ENCODE data around the gene SSTR5.

SSTR5 gene

DNA sequence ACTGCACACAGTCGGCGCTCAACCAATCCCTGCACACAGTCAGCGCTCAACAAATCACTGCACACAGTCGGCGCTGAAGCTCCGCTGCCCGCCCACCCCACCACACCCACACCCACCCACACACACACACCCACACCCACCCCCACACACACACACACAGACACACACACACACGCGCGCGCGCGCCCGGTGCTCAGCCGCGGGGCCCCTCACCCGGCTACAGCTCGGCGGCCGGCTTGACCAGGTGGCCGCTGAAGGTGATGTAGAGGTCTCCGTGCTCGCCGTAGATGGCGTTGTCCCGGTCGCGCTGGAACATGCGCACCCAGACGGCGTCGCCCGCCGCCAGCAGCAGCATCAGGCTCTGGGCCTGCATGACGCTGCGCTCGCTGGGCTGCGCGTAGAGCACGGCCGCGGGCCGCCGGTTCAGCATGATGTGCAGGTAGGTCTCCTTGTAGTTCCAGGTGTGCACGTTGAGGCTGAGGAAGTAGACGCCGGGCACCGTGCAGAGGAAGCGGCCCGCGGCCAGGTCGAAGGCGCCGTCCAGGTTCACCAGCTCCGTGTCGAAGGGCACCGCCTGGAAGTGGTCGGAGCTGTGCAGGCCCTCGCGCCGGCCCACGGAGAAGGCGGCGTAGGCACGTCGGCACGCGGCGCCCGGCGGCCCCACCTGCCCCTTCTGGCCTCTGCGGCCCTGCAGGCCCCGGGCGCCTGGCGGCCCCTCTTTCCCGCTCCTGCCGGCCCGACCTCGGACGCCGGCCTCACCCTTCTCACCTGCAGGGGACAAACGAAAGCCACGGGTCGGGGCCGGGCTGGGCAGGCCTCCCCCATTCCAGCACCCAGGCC lies 21.0 kb downstream of the SSTR5 start:
- DNase-seq, result peak in 2 of 3 experiments; percentile 10 to 39

DNA sequence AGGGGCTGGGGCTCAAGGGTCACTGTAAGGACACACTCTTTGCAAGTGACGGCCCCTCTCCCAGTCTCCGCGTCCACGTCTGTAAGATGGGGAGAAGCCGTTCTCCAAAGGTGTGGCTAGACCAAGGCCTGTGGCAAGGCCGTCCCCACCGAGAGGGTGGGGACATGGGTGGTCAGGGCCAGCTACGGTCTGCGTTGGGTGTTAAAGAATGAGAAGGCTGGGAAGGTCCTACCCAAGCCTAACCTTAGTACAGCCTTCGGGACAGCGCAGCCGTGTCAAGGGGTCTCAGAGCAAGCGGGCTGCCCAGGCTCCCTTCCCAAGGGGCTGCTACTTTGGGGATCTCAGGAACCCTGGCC lies 21.6 kb downstream of the SSTR5 start:
- no peak for DNase-seq

DNA sequence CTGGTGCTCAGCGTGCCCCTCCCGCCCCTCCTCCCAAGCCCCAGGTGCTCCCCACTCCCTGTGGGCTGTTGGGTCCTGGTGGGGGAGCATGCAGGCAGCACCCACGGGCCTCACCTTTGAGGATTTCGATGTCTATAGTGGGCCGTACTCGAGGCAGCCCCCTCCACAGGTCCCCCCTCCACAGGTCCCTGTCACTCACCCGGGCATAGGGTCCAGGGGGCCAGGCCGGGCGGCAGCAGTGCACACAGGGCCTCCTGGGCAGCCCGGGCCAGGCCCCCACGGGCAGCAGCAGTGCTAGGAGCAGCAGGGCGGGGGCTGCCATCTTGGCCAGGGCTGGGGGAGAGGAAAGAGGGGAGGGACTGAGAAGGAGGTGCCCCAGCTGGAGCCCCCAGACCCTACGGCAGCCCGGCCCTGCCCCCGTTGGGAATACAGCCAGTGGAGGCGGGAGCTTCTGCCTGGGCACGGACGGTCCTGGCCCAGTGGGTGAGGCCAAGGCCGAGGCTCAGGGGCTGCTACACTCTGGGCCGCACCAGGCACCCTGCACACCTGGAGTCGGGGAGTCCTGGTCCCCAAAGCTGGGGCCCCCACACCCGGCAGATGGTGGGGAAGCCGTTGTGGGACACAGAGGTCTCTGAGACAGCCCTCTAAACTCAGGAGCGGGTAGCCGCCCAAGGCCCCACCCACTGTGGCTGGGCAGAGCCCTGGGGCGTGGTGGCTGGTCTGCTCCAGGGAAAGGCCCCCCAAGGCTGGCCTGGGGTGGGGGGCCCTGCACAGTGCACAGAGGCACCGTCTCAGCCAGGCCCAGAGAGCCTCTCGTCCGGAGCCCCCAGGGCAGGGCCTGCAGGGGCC lies 22.3 kb downstream of the SSTR5 start:
- DNase-seq, result no peak

DNA sequence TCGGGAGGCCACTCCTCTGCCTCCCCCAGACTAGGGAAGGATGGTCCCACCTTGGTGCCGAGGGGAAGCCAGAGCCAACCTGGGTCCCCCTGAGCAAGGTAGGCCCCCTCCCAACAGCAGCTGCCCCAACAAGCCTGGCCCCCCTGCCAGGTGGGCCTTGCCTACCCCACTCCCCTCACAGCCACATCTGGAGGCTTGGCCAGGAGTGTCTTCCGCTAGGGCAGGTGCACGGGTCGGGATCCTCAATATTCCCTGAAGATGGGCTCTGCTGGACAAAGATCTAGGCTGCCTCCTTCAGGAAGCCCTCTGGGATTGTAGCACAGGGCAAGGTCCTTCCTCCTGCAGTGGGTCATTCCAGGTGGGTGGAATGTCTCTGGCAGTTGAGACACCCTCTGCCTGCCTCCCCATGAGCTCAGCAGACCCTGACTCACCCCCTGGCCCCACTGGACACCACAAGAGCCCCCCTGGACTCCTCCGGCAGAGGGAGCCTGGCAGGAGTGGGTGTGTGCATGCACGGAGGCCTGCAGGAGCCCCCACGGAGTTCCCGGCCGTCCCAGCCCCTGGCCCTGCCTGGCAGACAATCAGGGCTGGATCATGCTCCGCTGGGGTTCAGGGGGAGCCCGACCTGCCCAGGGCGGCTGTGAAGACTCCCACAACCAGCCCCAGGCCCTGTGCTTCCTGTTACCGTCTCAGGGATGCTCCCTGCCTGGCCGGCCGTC lies 23.1 kb downstream of the SSTR5 start:
- DNase-seq, result no peak

DNA sequence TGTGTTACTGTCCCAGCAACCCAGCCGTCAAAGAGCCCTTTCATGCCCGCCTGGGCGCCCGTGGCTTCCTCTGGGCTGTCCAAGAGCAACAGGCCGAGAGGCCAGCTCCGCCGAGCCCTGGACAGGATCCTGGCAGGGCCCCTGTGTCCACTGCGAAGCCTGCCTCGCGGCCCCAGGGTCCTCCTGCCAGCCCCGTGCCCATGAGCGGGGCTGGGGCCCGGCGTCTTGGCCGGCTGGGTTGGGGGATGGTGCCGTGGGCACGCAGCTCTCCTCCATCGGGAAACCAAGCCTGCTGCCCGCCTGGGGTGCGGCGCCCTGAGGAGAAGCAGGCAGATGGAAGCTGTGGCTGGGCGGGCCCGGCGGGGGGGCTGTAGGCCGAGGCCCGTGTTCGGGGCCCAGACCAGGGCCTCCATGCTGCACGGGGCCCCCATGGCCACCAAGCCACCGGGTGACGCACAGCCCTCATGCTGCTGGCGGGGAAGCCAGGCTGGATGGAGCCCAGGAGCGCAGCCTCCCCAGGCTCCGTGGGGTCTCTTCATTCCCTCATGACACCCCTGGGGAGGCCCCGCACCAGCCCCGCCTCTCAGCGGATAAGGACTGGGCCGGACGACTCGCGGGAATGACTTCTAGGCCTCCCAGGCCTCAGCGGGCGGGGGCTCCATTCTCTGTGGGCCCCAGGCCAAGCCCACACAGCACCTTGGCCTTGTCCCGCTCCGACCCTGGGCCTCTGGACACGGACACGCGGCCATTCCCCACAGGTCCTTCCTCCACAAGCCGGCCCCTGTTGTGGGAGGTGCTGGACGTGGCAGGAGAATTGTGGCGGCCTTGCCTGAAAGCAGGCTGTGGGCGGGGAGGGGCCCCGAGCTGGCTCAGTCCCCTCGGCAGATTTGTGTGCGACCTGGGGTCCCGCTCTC lies 23.9 kb downstream of the SSTR5 start, which contains the start of gene C1QTNF8:
Gene C1QTNF8, minus strand, starts transcription at position 76 of the 914 bp plus-strand sequence. CDS start 1,322 bp downstream, outside the sequence.
- DNase-seq, result no peak

DNA sequence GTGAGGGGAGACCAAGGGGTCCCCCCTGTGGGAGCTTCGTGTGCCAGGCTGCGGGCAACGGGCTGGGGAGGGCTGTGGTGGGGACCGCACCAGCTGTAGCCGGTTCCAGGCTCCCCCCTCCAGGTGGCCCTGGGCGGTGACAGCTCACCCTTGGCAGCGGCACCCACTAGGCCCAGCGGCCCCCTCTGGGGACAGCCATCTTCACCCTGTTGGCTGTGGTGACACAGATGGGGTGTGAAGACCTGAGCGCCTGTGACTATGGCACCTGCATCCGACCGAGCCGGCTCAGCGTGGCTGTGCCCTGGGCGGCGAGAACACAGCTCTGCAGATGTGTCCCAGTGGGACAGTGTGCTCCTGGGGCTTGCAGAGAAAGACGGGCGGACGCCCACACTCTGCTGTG lies 24.6 kb downstream of the SSTR5 start:
- no peak for DNase-seq

DNA sequence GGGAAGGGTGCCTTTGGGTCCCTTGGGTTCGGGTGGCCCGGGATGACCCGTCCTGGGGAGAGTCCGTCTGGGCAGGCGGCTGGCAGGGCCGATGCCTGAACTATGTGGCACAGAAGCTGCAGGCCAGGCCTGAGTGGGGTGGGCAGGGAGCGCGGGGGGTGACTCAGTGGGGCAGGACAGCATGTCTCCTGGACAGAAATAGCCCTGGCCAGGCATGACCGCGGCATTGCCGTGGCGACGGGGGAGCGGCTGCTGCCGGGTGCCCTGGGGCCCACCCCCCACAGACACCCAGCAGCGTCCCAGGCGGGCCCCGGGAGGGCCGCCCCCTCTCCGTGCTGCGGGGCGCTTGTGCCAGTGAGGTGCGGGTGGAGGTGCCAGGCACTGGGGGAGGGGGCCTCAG lies 25.3 kb downstream of the SSTR5 start:
- peak in 1 of 3 experiments; percentile 21 for DNase-seq

DNA sequence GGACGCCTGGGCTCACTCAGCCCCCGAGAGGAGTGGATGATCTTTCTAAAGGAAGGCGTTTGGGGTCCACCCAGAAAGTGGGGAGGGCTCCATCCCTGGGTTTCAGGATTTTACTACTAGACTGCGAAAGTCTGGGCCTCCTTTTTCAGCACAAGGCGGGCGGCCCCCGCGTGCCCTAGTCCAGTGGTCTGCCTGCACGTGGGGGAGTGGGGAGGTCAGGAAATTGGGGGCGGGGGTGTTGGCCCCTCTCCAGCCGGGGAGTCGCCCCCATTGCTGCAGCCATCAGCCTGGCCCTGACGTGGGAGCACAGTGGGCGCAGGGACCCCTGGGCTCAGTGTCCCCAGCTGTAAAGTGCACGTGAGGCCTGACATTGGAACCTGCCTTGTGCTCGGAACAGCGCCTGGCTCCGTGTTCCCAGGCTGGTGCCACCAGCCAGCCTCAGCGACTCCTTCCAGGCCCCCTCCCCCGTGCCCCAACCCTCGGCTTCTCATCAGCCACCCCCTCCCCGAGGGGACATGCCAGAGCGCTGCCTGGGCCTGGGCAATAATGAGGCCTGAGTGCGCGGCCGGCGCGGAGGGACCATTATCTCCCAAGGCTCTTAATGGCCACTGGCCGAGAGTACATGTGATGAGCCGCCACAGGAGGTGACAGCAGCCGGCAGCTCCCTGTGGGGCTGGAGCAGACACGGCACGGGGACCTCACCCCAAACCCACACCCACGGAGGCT lies 25.9 kb downstream of the SSTR5 start:
- peak in 2 of 3 experiments; percentile 67 to 86 for DNase-seq

DNA sequence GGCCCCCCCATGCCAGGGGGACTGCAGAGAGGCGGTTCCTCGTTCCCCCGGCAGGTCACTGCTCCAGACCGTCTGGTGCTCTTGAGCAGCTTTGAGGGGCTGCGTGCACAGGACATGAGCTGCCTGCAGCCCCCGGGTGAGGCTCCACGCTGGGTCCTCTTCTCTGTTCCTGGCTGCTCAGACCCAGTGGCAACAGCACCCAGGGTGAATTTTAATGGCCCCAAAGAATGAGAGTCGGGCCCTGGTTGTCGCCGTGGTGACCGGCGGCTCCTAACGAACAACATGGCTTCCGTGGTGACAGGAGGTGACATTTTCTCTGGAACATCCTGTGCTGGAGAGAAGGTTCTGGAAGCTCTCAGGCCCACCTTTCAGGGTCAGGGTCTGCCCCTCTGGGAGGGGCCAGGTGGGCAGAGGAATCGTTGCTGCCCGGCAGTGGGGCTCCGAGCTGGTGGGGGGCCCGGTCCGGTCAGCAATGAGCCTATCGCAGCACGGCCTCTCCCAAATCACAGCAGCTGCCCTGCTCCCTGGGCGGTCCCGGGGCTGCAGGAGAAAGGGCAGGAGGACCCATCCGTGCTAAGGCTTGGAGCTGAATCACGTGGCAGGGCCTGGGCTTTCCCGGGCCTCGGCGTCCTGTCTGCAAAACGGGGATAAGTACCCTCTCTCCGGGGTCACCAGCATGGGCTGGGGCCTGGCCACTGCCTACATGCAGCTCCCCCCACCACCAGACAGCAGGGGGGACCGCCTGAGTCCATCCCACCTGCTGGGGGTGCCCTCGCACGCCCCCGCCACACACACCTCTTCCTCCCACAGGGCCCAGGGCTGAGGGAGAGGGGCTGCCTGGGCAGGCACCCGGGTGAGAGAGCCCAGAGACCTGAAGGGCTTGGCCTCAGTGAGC lies 26.9 kb downstream of the SSTR5 start:
- peak in 2 of 3 experiments; percentile 69 to 76 for DNase-seq

DNA sequence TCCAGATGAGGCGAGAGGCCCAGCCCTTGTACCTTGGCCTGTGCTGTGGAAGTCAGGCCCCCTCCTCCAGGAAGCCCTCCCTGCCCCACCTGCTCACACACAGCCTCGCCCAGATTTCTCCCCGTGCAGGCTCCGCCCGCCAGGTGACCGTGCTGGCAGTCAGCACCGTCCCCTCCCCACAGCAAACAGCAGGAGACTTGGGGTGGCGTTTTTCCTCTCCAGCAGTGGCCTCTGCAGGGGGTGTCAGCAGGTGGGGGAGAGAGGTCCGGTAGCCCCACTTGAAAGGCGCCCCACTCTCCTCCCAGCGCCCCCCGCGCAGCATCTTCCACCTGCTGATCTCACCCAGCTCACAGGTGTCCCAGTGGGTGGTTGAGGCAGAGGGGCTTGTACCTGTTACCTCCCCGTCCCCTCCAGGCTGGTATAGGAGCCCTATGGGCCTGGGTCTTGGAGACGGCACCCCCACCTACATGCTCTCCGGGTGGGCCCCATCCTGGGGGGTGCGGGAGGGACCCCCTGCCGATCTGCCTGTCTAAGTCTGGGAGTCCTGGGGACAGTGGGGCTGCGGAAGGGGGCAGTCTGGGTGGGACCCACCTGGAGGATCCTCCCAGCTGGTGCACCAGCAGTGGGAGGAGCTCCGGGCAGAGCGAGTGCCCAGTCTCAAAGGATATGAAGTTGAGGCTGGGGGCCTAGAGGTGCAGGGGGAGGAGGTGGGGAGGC lies 27.7 kb downstream of the SSTR5 start:
- peak in 2 of 3 experiments; percentile 64 to 66 for DNase-seq

DNA sequence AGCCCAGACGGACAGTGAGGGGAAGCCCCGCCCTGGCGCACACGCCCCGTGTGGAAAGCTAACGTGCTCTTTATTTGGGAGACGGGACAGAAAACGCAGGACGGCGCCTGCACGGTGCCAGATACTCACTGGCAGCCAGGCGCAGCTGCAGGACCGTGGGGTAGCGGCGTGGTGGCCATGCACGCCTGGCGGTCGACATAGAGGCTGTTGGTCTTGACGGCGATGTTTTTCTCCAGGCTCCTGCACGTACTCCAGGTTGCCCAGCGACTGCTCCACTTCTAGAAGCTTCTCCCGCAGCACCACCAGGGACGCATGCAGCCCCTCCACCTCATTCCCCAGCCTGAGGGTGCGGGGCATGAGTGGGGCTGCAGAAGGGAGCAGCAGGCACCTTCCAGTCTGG lies 28.6 kb downstream of the SSTR5 start:
- peak in 1 of 3 experiments; percentile 13 for DNase-seq

DNA sequence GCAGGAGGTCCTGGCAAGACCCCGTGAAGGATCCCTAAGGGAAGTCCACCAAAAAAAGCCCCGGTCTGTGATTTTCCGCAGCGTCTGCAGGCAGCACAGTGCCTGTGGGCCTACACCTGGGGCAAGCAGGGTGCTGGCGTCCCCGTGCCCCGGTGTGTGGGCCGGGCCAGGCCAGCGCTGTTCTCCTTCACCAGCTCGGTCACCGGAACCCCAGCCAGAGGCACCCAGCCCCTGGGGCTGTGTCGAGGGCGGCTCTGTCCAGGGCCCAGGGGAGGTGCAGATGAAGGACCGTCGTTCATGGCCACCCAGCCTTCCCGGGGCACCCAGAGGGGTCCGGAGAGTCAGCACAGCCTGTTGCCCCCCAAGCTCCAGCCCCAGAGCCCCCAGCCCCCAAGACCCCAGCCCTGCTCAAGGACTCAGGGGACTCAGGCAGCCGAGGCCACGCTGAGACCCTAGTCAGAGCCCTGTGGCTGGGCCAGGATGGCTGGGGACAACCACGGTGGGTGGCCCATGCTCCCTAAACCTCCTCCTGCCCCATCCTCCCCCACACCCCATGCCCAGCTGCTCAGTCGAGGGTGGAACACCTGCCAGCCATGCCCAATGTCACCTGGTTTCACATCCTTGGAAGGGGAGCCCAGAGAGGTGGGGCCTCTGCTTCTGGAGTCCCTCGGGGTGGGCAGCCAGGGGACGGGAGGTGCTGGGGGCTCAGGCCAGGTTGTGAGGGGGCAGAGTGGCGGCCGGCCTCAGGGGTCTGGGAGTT lies 29.2 kb downstream of the SSTR5 start:
- peak in 2 of 3 experiments; percentile 49 to 54 for DNase-seq

DNA sequence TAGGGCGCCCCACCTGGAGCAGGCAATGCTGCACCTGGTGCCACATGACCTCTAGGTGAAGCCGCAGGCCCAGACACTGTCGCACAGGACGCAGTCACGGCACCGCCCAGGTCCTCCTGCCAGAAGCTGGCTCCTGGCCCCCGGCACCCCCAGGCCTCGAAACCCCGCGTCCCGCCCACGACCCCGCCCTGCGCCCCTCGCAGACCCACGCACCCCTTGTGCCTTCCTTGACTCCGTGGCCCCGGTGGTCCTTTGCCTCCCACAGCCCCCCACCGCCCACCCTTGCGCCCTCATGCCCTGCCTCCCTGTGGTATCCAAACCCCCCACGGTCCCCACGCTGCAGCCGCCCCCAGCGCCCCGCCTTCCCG lies 29.8 kb downstream of the SSTR5 start:
- DNase-seq, result peak in 2 of 3 experiments; percentile 49 to 54

DNA sequence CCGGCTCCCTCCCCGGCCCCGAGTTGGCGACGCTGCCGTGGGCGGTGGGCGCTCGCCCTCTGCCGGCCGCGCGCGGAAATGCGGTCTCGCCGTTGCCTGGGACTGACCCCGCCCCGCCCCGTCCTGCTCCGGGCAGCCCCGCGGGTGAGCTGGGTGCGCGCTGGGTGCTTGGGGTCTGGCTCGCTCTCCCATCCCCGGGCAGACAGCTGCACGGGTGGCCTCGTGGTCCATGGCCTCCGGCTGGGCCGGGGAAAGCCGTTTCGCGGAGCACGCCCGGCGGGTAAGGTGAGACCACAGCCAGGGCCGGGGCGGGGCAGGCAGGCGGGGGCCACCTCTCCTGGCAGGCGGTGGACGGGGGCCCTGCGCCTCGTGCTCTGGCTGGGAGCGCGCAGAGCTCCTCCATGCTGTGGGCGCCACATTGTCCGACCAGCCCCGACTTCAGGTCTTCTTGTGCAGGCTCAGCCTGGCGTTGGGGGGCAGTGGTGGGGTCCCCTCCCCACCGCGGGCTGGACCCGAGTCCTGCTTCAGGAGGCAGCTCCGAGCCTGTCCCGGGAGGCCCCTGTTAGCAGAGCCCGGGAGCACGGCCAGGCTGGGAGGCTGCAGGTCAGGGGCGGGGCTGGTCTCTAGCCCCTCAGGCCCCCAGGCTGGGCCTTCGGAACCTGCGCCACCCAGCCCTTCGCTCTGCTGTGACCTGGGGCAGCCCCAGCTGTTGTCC lies 30.5 kb downstream of the SSTR5 start:
- peak; percentile 60 to 71 (median 70) for DNase-seq

DNA sequence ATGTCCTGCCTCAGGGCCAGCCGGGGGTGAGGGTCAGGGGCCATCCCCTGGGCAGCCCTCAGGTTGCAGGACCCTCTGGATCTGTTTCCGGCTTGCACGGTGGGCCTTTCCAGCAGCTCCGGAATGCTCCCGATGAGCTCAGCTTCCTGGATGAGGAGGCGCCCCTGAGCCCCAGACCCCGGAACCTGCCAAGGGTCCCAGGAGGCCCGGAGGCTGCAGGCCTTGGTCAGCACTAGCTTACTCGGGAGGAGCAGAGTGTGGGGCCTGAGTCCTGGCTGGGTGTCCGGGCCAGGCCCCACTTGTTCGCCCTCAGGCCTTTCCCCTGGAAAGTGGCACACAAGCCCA lies 31.1 kb downstream of the SSTR5 start:
- no peak for DNase-seq

DNA sequence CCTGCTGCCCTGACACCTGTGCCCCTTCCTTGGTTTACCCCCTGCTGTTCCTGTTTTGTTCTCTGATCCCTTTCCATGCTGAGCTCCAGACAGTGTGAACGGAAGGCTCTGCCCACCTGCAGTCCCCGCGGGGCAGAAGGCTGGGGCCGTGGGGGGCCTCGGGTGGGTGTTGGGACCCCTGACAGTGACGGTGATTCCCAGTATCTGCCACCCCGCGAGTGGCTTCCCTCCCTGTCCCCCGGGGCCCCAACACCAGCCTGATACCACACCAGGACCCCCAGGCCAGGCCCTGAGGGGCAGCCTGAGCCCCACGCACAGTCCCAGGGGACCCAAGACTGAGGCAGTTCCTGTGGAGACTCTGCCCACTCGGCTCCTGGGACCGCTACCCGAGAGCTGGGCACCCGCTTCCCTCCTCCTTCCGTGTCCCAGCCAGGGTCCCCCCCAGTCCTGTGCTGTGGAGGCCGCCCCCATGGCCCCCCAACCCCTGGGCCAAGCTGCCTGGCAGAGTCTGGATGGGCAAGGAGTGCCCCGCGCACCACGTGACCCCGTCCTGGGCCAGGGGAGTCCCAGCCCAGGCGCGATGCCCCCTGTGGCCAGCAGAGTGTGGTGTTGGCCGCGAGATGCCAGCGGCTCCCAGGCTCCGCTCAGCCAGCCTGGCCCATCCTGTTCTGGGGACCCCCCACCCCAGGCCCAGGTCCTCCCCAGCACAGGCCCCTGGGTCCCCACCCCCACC lies 33.5 kb downstream of the SSTR5 start:
- peak; percentile 52 to 76 (median 73) for DNase-seq

DNA sequence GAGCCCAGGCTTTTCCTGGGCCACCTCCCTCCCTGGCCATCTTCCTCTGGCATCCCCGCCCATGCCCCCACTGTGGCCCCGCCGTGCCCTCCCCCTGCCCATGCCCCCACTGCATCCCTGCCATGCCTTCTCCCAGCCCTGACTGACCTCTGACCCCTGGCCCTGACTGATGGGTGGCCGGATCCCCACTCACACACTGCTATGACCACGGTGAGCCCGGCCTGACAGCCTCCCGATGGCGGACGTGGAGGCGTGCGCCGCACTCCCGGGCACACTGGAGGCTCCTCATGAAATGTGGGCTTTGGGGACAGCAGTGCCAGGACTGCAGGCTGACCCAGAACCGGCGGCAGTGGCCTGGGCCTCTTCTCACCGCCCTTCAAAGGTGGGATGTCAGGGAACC lies 34.1 kb downstream of the SSTR5 start:
- DNase-seq, result no peak

Data from NCI-H1417 (cell line).